SK-N-MC (cell line): ENCODE measurements around the gene FBLIM1.

Source experiments
- DNase-seq: peaks from one replicate; pipeline ENCODE4 v3.0.0-alpha.2; 2011; ENCODE audit warnings: low read depth, low spot score
- H3K27ac ChIP-seq: fragments of 200-600 bp; sonication (generic); 2 replicates; pipeline ENCODE4 v1.5.1; 2016; ENCODE audit warnings: mixed run types
- H3K36me3 ChIP-seq: fragments of 200-600 bp; sonication (generic); 2 replicates; pipeline ENCODE4 v1.6.1; 2017; ENCODE audit warnings: antibody characterized with exemption, low read length, mixed read lengths; ENCODE audit not compliant: insufficient read depth
- H3K4me3 ChIP-seq: fragments of 200-600 bp; sonication (generic); 2 replicates; pipeline ENCODE4 v1.5.1; 2016
- H3K9ac ChIP-seq: fragments of 200-600 bp; sonication (generic); 2 replicates; pipeline ENCODE4 v1.8.0; 2017; ENCODE audit warnings: mixed run types, mixed read lengths; ENCODE audit not compliant: insufficient read length
- H3K9me3 ChIP-seq: fragments of 200-600 bp; sonication (generic); 2 replicates; pipeline ENCODE4 v1.6.1; 2017; ENCODE audit warnings: low read depth, mild to moderate bottlenecking, antibody characterized with exemption, low read length, moderate library complexity, mixed read lengths
- EZH2 ChIP-seq: fragments of 200-600 bp; sonication (generic); IDR thresholded peaks from one replicate; pipeline ENCODE4 v1.6.1; 2017; ENCODE audit warnings: antibody characterized with exemption
- FOXP2 ChIP-seq: optimal IDR thresholded peaks from 2 replicates; pipeline ENCODE3; 2011; ENCODE audit warnings: mild to moderate bottlenecking, moderate library complexity; ENCODE audit not compliant: insufficient read depth; ENCODE audit errors: extremely low read length, control extremely low read depth
- POLR2AphosphoS5 ChIP-seq: IDR thresholded peaks from 2 replicates; pipeline ENCODE4 v1.6.1; 2012; ENCODE audit warnings: mild to moderate bottlenecking, low read depth, low read length, borderline replicate concordance

FBLIM1 gene

GRCh38 chr1:15786581-15786980, 28.0 kb downstream of the FBLIM1 start:
- DNase-seq = no peak
- Histone ChIP-seq H3K4me3 (no peak overlapping the region), H3K36me3 (peaks cover 5% of the 10 kb centered on the region; the same call in 1 of the 2 replicates), H3K27ac (no peak overlapping the region), H3K9ac (no peak overlapping the region), H3K9me3 (no peaks in the 10 kb centered on the region)
- TF ChIP-seq POLR2AphosphoS5 = no peak
- no peak for TF ChIP-seq FOXP2
- TF ChIP-seq EZH2 = no peak

GRCh38 chr1:15788624-15789301, 30.2 kb downstream of the FBLIM1 start:
- DNase-seq = no peak
- TF ChIP-seq POLR2AphosphoS5 (no peak), EZH2 (no peak), FOXP2 (no peak)
- no peak overlapping the region for H3K4me3 ChIP-seq
- H3K36me3 ChIP-seq = peaks cover 5% of the 10 kb centered on the region; the same call in 1 of the 2 replicates
- H3K27ac ChIP-seq = no peak overlapping the region
- no peak overlapping the region for H3K9ac ChIP-seq
- no peaks in the 10 kb centered on the region for H3K9me3 ChIP-seq

- no peak overlapping the region for H3K27ac ChIP-seq
- DNase-seq = no peak
- H3K9me3 ChIP-seq = no peaks in the 10 kb centered on the region
- no peaks in the 10 kb centered on the region for H3K36me3 ChIP-seq
- no peak overlapping the region for H3K9ac ChIP-seq
- TF ChIP-seq POLR2AphosphoS5 = no peak
- no peak for TF ChIP-seq EZH2
- no peak for TF ChIP-seq FOXP2
- H3K4me3 ChIP-seq = no peak overlapping the region
Observed at GRCh38 chr1:15796086-15796462, 37.5 kb downstream of the FBLIM1 start.

- Histone ChIP-seq H3K27ac (no peak overlapping the region), H3K4me3 (no peak overlapping the region), H3K9ac (no peak overlapping the region), H3K9me3 (no peaks in the 10 kb centered on the region), H3K36me3 (no peaks in the 10 kb centered on the region)
- TF ChIP-seq POLR2AphosphoS5 = no peak
- no peak for TF ChIP-seq EZH2
- TF ChIP-seq FOXP2 = no peak
- DNase-seq = no peak
Observed at GRCh38 chr1:15797614-15798390, 39.2 kb downstream of the FBLIM1 start.

GRCh38 chr1:15799004-15799867, 40.6 kb downstream of the FBLIM1 start:
- H3K4me3 ChIP-seq = no peak overlapping the region
- TF ChIP-seq EZH2 (no peak), FOXP2 (no peak), POLR2AphosphoS5 (no peak)
- DNase-seq = no peak

GRCh38 chr1:15799928-15800835, 41.6 kb downstream of the FBLIM1 start:
- Histone ChIP-seq H3K9ac (no peak overlapping the region), H3K27ac (no peak overlapping the region), H3K4me3 (no peak overlapping the region), H3K9me3 (no peaks in the 10 kb centered on the region), H3K36me3 (no peaks in the 10 kb centered on the region)
- DNase-seq = no peak
- TF ChIP-seq FOXP2 (no peak), POLR2AphosphoS5 (no peak), EZH2 (no peak)

More at GRCh38 chr1:15799004-15799867, 40.6 kb downstream of the FBLIM1 start:
- Histone ChIP-seq H3K36me3 (no peaks in the 10 kb centered on the region), H3K9ac (no peak overlapping the region), H3K27ac (no peak overlapping the region), H3K9me3 (no peaks in the 10 kb centered on the region)

- Histone ChIP-seq H3K4me3 (no peak overlapping the region), H3K36me3 (no peaks in the 10 kb centered on the region), H3K27ac (no peak overlapping the region), H3K9me3 (no peaks in the 10 kb centered on the region), H3K9ac (no peak overlapping the region)
- no peak for TF ChIP-seq EZH2
- no peak for TF ChIP-seq FOXP2
- TF ChIP-seq POLR2AphosphoS5 = no peak
- DNase-seq = no peak
Observed at GRCh38 chr1:15802234-15802965, 43.8 kb downstream of the FBLIM1 start.
